GM12873 (cell line): ENCODE results near the gene FAR1.

Source experiments
- TF ChIP-seq, protein P1 (sequence below): IDR thresholded peaks from 2 replicates; pipeline ENCODE4 v1.5.1; 2012; ENCODE audit warnings: low read depth, mild to moderate bottlenecking, moderate library complexity, low read length, control low read depth; ENCODE audit not compliant: insufficient read depth; ENCODE audit errors: missing control alignments

FAR1 gene

DNA sequence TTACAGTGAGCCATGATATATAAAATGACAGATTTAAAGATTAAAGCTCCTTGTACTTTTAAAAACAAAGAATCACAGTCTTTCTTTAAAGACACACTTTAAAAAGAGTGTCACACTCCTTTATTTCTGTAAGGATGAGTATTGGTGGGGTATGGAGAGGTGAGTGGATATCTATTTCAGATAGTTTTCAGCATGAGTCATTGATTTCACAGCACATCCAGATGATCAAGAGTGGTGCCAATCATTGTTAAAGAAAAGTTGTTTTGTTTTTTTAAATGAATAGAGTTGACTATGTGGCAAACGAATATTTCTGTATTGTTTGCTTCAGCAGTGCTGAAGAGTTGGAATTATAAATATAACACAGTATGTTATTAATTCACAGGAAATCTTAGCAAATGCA, 52.5 kb downstream of the FAR1 start:
- TF ChIP-seq, protein P1, sequence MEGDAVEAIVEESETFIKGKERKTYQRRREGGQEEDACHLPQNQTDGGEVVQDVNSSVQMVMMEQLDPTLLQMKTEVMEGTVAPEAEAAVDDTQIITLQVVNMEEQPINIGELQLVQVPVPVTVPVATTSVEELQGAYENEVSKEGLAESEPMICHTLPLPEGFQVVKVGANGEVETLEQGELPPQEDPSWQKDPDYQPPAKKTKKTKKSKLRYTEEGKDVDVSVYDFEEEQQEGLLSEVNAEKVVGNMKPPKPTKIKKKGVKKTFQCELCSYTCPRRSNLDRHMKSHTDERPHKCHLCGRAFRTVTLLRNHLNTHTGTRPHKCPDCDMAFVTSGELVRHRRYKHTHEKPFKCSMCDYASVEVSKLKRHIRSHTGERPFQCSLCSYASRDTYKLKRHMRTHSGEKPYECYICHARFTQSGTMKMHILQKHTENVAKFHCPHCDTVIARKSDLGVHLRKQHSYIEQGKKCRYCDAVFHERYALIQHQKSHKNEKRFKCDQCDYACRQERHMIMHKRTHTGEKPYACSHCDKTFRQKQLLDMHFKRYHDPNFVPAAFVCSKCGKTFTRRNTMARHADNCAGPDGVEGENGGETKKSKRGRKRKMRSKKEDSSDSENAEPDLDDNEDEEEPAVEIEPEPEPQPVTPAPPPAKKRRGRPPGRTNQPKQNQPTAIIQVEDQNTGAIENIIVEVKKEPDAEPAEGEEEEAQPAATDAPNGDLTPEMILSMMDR = no peak

DNA sequence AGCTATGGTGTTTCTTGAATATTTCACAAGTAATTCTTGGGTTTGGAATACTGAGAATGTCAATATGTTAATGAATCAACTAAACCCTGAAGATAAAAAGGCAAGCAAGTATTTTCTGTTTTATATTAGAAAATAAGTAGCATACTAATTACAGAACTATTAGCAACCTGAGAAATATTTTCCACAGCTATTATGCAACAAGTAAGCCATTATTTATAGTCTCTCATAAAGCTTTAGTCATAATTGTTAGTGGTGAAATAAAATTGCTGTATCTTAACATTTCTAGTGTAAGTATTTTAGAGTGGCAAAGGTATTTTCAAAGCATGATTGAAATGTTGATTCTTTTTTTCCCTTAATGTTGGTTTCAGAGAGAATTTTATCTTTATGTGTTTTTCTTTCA, 53.3 kb downstream of the FAR1 start:
- TF ChIP-seq, protein P1 = no peak

DNA sequence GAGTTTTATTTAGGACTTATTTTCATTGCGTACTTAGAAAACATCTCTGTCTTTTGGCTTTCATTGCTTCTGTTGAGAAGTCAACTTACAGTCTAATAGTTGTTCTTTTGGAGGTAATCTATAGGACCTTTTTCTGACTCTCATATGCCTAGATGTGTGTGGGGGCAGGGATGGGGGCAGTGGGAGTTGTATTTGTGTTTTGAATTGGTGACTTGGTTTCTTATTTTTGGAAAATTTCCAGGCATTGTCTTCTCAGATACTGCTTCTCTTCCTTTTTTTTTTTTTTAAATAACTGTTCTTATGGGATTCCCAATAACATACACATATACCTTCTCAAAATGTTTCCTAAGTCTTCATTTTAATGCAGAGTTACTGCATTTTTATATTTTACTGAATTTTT, 58.0 kb downstream of the FAR1 start:
- TF ChIP-seq, protein P1 = no peak

DNA sequence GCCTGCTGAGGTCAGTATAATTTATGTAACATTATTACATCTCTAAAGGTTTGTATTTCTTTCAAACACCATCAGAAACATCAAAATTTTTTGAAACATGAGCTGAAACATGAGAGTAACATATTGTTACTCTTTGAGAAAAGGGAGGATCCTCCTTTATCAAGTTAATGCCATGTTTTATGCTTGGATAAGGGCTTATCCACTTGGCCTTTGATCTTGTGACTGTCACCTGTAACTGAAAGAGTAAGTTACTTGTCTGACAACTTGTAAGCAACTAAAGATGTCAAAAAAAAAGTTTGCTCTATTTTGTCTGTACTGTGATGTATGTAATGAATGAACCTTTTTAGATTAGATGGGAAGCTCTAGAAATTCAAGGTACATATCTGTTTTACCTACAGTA, 59.6 kb downstream of the FAR1 start:
- TF ChIP-seq, protein P1 = no peak

DNA sequence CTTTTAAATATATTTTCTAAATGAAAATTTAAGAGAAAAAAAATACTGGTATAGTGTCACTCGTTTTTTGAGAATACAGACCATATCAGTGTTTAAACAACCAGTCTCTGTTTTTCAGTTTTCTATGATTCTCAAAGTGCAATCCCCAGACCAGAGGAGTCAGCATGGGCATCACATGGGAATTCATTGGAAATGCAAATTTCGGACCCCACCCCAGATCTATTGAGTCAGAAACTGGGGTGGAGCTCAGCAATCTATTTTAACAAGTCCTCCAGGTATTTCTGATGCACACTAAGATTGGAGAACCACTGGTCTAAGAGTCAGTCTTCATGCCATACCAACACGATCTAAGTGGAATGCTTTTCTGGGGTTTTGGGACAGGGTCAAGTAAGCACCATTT, 66.1 kb downstream of the FAR1 start:
- TF ChIP-seq, protein P1 = no peak

DNA sequence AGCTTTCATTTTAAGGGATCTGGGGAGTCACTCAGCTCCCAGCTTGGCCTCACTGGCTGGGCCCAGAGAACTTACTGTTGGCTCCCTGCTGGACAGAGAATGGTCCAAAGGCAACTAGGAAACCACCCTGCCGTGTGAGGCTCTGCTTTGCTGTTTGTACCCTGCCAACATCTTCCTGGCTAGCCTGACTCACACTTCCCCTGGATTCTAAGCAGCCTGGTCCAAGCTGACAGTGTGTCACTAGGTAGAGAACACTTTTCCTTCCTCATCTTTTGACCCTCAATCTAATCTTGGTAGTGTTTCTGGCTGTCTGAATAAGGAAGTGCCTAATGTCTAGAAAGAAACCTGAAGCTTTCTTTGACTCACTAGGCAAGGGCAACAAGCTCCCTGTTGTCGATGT, 76.7 kb downstream of the FAR1 start:
- TF ChIP-seq, protein P1 = no peak

DNA sequence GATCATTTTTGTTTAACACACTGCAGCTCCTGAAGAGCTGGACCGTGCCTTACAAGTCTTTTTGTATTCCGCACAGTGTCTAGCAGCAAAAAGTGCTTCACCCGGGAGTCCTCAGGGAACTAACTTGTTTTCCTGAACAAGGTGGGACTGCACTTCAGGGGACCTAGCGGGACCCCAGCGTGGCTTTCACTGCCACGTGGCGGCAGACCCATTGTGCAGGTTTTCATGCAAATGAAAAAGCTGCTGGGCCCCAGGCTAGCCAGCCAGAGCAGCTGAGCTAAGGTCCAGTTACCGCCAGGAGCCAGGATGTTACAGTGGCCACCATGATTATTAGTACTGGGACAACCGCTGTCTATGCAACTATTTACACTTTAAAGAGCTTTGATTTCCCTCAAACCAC, 90.6 kb downstream of the FAR1 start:
- TF ChIP-seq, protein P1 = no peak

DNA sequence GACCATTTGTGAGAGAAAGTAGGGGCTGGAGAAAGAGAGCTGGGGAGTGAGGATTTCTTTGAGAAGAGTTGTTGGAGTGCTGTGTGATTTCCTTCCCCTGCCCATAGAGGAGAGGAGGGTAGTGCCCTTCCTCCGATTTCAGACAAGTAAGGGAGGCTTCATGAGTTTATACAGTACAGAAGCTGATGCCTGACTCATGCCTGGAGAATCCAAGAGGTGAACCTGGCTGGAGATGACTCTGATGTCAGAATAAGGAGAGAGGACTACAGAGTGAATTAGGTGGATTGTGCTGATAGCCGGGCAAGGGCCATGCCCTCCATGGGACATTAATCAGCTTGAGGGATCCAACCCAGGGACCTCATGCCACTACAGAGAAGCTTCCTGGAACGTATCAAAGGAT, 91.6 kb downstream of the FAR1 start:
- TF ChIP-seq, protein P1 = no peak
